HepG2 (cell line): ENCODE data around the gene LIPH.

Source experiments
- CERS6 ChIP-seq: sonication (generic); formaldehyde crosslinking; IDR thresholded peaks from 2 replicates; pipeline ENCODE4 v1.5.0; 2020; ENCODE audit warnings: missing genetic modification reagents
- FOXA1 ChIP-seq, 2 experiments: fragments of 450-650 bp in 1 of 2; sonication (generic) in 1 of 2; formaldehyde crosslinking in 1 of 2; IDR thresholded peaks; 2 replicates each; pipeline versions ENCODE4 v1.4.0 to v1.6.1; 2016 to 2020; ENCODE audit warnings: missing genetic modification reagents in 1 of 2
- HDAC2 ChIP-seq: sonication (generic); formaldehyde crosslinking; IDR thresholded peaks from 2 replicates; pipeline ENCODE4 v1.4.0; 2020; ENCODE audit warnings: missing genetic modification reagents
- HNF4G ChIP-seq, 2 experiments: sonication (generic) in 1 of 2; formaldehyde crosslinking in 1 of 2; IDR thresholded peaks; 2 replicates each; pipeline versions ENCODE4 v1.4.0 to v1.6.1; 2011 to 2020; ENCODE audit warnings: borderline replicate concordance in 2 of 2, low read depth in 2 of 2, mild to moderate bottlenecking in 2 of 2, low read length in 1 of 2, missing genetic modification reagents in 1 of 2, moderate library complexity in 1 of 2
- MAZ ChIP-seq, 2 experiments: sonication (generic) in 1 of 2; formaldehyde crosslinking in 1 of 2; IDR thresholded peaks; 2 replicates each; pipeline versions ENCODE4 v1.5.0 to v1.6.1; 2012 to 2020; ENCODE audit warnings: low read depth in 2 of 2, mild to moderate bottlenecking in 2 of 2, borderline replicate concordance in 1 of 2, improper control_type of control experiment in 1 of 2, low read length in 1 of 2, missing genetic modification reagents in 1 of 2, moderate library complexity in 1 of 2
- NFE2 ChIP-seq: sonication (generic); formaldehyde crosslinking; IDR thresholded peaks from 2 replicates; pipeline ENCODE4 v1.4.0; 2020; ENCODE audit warnings: missing genetic modification reagents
- TBP ChIP-seq: sonication (generic); formaldehyde crosslinking; IDR thresholded peaks from 2 replicates; pipeline ENCODE4 v1.5.0; 2020; ENCODE audit warnings: missing genetic modification reagents
- TP53 ChIP-seq: sonication (generic); formaldehyde crosslinking; conservative IDR thresholded peaks from 2 replicates; pipeline ENCODE4 v1.4.0; 2020; ENCODE audit warnings: missing genetic modification reagents
- ZNF292 ChIP-seq: sonication (generic); formaldehyde crosslinking; IDR thresholded peaks from 2 replicates; pipeline ENCODE4 v1.8.1; 2022; ENCODE audit warnings: mild to moderate bottlenecking, low read depth, missing genetic modification reagents, borderline replicate concordance
- ZNF501 ChIP-seq: sonication (generic); formaldehyde crosslinking; IDR thresholded peaks from 2 replicates; pipeline ENCODE4 v1.5.1; 2020; ENCODE audit warnings: mild to moderate bottlenecking, moderate library complexity, missing genetic modification reagents
- TF ChIP-seq, protein P1 (sequence below): sonication (generic); formaldehyde crosslinking; IDR thresholded peaks from 2 replicates; pipeline ENCODE4 v1.4.0; 2020; ENCODE audit warnings: missing genetic modification reagents

DNA sequence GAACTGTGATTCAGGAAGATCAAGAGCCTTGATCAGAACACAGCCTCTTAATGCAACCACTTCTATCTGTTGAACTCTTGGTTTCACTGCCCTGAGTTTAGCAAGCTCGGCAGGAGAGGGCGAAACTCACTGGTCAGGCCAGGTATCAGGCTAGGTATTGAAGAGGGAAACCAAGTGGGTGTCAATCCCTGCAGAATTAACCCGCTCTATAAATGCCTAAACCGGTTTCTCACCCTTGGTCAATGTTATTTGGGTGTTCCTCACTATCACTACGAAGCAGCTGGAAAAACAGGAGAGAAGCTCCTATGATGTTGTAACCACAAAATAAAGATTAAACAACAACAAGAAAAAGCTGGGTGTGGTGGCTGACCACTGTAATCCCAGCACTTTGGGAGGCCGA is 23.9 kb downstream of the LIPH start:
- TF ChIP-seq ZNF501 (CRISPR knock-in tag) (no peak), MAZ (IDR thresholded peaks at IDR 0.05; ENCODE audit: borderline replicate concordance, low read depth, low read length) (no peak), MAZ (CRISPR knock-in tag; IDR thresholded peaks at IDR 0.05; ENCODE audit: low read depth) (no peak), NFE2 (no peak), ZNF292 (CRISPR knock-in tag) (no peak), TBP (CRISPR knock-in tag) (no peak), HNF4G (IDR thresholded peaks at IDR 0.05; ENCODE audit: borderline replicate concordance, low read depth, low read length) (no peak), HNF4G (CRISPR knock-in tag; IDR thresholded peaks at IDR 0.05; ENCODE audit: borderline replicate concordance, low read depth) (no peak), TP53 (no peak), HDAC2 (CRISPR knock-in tag) (no peak), CERS6 (CRISPR knock-in tag) (no peak), FOXA1 (IDR thresholded peaks at IDR 0.05) (no peak), FOXA1 (CRISPR knock-in tag; IDR thresholded peaks at IDR 0.05) (no peak)
- TF ChIP-seq, protein P1, sequence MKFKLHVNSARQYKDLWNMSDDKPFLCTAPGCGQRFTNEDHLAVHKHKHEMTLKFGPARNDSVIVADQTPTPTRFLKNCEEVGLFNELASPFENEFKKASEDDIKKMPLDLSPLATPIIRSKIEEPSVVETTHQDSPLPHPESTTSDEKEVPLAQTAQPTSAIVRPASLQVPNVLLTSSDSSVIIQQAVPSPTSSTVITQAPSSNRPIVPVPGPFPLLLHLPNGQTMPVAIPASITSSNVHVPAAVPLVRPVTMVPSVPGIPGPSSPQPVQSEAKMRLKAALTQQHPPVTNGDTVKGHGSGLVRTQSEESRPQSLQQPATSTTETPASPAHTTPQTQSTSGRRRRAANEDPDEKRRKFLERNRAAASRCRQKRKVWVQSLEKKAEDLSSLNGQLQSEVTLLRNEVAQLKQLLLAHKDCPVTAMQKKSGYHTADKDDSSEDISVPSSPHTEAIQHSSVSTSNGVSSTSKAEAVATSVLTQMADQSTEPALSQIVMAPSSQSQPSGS (CRISPR knock-in tag), result no peak
